Transverse colon (tissue), 3 donors: ENCODE results near the gene CTDNEP1.

Experiments used
- CTCF ChIP-seq, 5 experiments: fragments of 200-600 bp in 3 of 5; fragments of 450-650 bp in 2 of 5; sonication (generic) in 3 of 5; IDR thresholded peaks; 1 replicate in 2 of 5; 2 replicates in 3 of 5; pipeline ENCODE4 v1.5.1; 2016 to 2017; ENCODE audit warnings: antibody characterized with exemption in 5 of 5, inconsistent platforms in 3 of 5, mild to moderate bottlenecking in 2 of 5, moderate library complexity in 1 of 5
- EP300 ChIP-seq: sonication (generic); formaldehyde crosslinking; IDR thresholded peaks from one replicate; pipeline ENCODE4 v1.6.1; 2017; ENCODE audit warnings: antibody characterized with exemption, low read depth
- POLR2A ChIP-seq: fragments of 450-650 bp; IDR thresholded peaks from one replicate; pipeline ENCODE4 v1.6.1; 2016; ENCODE audit warnings: antibody characterized with exemption, mild to moderate bottlenecking, moderate library complexity

GRCh38 chr17:7229504-7229903 is 22.0 kb downstream of the CTDNEP1 start:
- TF ChIP-seq CTCF (IDR thresholded peaks at IDR 0.05) = no peak
- no peak for TF ChIP-seq POLR2A
- TF ChIP-seq EP300 = no peak
